LHCN-M2 (cell line): ENCODE results near the gene RIC3. TPM values are rescaled to one million over a fixed set of nuclear protein-coding genes. Genes with fewer than 3 reads are reported as not detected.

Source experiments
- DNase-seq: peaks from one replicate; pipeline ENCODE4 v3.0.0-alpha.2; 2012; ENCODE audit warnings: low read depth
- total RNA-seq: library from RNA; depleted of rRNA; stranded (reverse); fragments of >200 nt; gene quantifications from 2 replicates; pipeline ENCODE4 v1.2.3, GENCODE V29; 2014

RIC3 gene
- total RNA-seq, 1 experiment from 2014 or later, result not detected

- no peak for DNase-seq
Observed at GRCh38 chr11:8087185-8087584, 81.6 kb downstream of the RIC3 start.

- no peak for DNase-seq
Observed at GRCh38 chr11:8086571-8086970, 82.3 kb downstream of the RIC3 start.

GRCh38 chr11:8086001-8086479 is 82.8 kb downstream of the RIC3 start:
- DNase-seq, result peak; percentile 36

- DNase-seq, result no peak
Observed at GRCh38 chr11:8085011-8085645, 83.7 kb downstream of the RIC3 start.

GRCh38 chr11:8084352-8084751 is 84.5 kb downstream of the RIC3 start:
- DNase-seq, result no peak

- DNase-seq, result no peak
Observed at GRCh38 chr11:8083871-8084281, 84.9 kb downstream of the RIC3 start.

GRCh38 chr11:8083088-8083395 is 85.8 kb downstream of the RIC3 start:
- no peak for DNase-seq

- no peak for DNase-seq
Observed at GRCh38 chr11:8082391-8083087, 86.3 kb downstream of the RIC3 start.

GRCh38 chr11:8081591-8082250 is 87.1 kb downstream of the RIC3 start:
- DNase-seq, result no peak

- no peak for DNase-seq
Observed at GRCh38 chr11:8080674-8081590, 87.9 kb downstream of the RIC3 start, which contains the start of gene TUB. Gene TUB, plus strand, starts transcription at chr11:8081211. Its CDS starts 300 bp downstream, at chr11:8081511.

- no peak for DNase-seq
Observed at GRCh38 chr11:8080069-8080670, 88.7 kb downstream of the RIC3 start.

GRCh38 chr11:8079111-8079675 is 89.6 kb downstream of the RIC3 start:
- no peak for DNase-seq

- no peak for DNase-seq
Observed at GRCh38 chr11:8075119-8075726, 93.6 kb downstream of the RIC3 start.

GRCh38 chr11:8071616-8072581 is 96.9 kb downstream of the RIC3 start:
- DNase-seq, result no peak

- DNase-seq, result peak; percentile 46
Observed at GRCh38 chr11:8070417-8071115, 98.3 kb downstream of the RIC3 start.

GRCh38 chr11:8069771-8070170 is 99.1 kb downstream of the RIC3 start:
- DNase-seq, result no peak

GRCh38 chr11:8068605-8069221 is 100.1 kb downstream of the RIC3 start:
- DNase-seq, result peak; percentile 92

GRCh38 chr11:8067929-8068575 is 100.8 kb downstream of the RIC3 start:
- no peak for DNase-seq
